Measurements from ENCODE around the gene ASPHD1.
A peak's percentile ranks its signal among the peaks of the same experiment; 100 is the strongest.
"Not testable (repeated sequence)": the region's sequence is repeated elsewhere in the genome, so short reads cannot be mapped to it uniquely, and the experiment has no call there.

ASPHD1 gene

DNA sequence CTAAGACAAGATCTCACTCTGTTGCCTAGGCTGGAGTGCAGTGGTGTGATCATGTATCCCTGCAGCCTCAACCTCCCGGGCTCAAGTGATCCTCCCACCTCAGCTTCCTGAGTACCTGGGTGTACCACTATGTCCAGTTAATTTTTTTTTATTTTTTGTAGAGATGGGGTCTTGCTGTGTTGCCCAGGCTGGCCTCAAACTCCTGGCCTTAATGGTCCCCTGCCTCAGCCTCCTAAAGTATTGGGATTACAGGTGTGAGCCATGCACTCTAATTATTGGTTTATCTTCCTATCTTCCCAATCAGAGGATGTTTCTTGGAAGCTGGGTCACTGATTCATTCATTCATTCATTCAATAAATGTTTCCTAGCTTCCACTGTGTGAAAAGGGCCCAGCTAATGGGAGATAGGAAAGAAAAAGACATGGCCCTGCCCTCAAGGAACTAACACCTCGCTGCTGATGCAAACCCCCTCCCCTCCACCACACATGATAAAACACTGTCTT is 8.5 kb downstream of the ASPHD1 start:
- DNase-seq (ENCODE audit: low spot score) = no peak

DNA sequence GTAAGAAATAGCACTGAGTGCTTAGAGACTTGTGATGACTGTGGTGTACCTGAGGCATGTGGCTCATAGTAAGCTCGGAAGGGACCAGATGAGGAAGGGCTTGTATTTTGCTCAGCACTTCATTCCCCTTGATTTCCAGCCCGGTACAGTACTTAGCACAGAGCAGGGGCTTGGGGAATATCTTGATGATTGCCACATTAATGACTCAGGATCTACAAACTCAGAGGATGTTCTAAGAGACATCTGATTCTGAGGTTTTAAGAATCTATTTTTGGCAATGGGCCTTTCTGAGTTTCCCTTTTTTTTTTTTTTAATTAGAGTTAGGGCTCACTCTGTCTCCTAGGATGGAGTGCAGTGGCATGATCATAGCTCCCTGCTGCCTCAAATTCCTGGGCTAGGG is 9.1 kb downstream of the ASPHD1 start:
- DNase-seq (ENCODE audit: low spot score) = no peak

DNA sequence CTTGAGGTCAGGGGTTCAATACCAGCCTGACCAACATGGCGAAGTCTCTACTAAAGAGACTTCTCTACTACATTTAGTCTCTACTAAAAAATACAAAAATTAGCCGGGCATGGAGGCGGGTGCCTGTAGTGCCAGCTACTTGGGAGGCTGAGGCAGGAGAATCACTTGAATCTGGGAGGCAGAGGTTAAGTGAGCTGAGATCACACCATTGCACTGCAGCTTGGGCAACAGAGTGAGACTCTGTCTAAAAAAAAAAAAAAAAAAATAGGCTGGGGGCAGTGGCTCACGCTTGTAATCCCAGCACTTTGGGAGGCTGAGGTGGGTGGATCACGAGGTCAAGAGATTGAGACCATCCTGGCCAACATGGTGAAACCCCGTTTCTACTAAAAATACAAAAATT is 9.6 kb downstream of the ASPHD1 start:
- DNase-seq (ENCODE audit: low spot score) = not testable (repeated sequence)

DNA sequence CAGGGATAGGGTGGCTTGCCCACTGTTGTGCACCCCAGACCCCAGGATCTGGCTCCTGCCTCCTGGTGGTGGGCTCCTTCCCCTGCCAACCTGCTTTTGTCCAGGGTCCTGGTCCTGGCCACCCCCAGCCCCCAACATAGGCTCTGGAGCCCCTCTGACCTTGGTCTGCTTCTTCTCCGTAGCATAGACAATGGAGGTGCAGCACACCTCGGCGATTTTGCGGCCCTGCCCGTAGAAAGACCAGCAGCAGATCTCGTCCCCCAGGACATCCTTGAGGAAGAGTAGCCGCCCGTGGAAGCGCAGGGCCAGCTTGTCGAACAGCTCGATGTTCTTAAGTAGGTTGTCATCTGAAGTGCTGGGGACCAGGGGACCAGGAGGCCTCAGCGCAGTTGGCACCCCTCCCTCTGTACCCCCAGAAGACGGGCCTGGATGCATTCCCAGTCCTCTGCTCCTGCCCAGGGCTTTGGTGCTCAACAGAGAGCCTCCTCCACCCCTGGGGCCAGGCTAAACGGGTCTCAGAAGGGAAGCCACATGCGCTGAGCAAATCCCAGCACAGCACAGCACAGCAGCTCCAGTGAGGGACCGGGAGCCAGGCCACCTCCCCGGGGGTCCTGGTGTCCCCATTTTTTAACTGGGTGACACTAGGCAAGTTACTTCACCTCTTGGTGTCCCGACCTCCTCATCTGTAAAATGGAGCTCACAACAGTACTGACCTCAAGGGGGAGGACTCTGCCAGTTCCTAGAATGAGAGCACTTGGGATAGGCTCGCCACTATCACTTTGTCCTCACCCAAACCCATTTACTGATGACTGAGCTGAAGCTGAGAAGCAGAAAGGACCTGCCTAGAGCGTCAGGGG is 10.8 kb downstream of the ASPHD1 start:
- no peak for DNase-seq (ENCODE audit: low spot score)

DNA sequence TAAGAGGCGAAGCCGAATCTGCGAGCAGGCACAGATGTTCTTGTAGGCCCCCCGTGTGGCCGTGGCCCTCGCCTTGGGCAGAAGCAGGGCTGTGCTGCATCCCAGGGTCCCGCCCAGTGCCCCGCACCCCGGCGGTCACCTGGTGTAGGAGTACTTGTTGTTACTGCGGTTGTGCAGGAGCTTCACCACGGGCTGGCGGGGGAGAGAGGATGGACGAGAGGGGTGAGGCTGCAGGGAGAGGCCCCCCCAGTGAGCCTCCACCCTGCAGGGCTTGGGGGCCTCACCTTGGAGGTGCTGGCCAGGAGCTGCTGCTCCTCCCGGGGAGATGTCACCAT is 11.4 kb downstream of the ASPHD1 start:
- no peak for DNase-seq (ENCODE audit: low spot score)

DNA sequence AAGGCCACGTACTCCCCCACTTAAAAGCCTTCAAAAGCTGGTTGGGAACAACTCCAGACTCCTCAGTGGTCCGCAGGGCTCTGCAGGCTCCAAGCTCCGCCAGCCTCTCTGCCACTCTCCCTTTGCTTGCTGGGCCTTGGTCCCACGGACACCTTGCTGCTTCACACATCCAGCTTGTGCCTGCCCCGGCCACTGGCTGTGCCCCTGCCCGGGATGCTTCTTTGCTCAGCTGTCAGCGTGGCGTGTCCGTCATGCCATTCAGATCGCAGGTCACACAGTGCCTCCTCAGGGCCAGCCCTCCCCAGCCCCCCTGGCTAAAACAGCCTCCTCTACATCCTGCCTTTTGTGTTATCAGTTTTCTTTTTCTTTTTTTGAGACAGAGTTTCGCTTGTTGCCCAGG is 11.8 kb downstream of the ASPHD1 start:
- no peak for DNase-seq (ENCODE audit: low spot score)

DNA sequence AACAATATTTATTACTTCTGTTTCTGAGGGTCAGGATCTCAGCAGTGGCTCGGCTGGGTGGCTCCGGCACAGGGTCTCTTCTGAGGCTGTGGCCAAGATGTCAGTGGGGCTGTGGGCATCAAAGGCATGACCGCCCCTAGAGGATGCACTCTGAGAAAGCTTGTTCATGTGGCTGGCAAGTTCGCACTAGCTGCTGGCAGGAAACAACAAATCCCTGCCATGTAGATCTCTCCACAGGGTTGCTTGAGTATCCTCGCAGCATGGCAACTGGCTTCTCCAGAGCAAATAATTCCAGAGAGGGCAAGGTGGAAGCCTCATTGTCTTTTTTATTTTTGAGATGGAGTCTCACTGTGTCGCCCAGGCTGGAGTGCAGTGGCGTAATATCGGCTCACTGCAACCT is 13.2 kb downstream of the ASPHD1 start:
- no peak for DNase-seq (ENCODE audit: low spot score)

DNA sequence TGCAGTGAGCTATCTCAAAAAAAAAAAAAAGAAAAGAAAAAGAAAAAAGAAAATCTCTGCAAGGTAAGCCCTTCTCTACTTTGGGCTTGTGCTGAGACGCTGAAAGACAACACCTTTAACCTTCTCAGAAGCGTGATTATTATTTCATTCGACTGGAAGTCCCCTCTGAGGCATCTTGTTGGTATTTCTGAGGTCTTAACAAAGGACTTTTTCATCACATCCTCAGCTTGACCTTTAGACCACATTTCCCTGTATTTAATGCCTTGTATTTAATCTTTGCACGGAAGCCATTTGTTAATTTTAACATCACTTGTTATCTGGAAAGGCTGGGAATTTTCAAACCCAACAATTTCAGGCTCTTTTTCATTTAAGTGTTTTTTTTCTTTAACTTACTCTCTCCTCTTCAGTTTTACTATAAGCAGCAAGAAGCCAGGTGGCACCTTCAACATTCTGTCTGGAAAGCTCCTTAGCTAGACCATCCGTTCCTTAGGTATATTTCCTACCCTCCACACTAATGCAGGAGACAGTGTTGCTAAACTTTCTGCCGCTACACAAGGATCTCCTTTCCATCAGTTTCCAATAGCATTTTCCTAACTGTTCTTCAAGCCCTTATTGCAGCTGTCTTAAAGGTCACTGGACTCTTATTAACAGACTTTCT is 15.4 kb downstream of the ASPHD1 start:
- DNase-seq (ENCODE audit: low spot score) = no peak

DNA sequence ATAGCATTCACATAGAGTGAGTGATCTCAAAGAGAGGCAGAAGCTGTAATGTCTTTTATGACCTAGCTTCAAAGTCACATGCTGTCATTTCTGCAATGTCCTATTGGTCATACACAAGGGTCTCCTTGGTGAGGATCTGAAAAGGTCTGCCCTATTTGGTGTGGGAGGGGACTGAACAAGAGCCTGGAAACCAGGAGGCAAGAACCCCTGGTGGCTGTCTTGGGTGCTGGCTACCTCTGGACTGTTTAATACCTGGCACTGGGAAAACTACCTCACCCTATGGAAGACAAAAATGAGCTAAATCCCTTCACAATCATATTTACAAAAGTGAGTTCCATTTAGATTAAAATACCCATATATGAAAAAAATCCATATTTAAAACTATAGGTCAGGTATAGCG is 16.7 kb downstream of the ASPHD1 start:
- no peak for DNase-seq (ENCODE audit: low spot score)

DNA sequence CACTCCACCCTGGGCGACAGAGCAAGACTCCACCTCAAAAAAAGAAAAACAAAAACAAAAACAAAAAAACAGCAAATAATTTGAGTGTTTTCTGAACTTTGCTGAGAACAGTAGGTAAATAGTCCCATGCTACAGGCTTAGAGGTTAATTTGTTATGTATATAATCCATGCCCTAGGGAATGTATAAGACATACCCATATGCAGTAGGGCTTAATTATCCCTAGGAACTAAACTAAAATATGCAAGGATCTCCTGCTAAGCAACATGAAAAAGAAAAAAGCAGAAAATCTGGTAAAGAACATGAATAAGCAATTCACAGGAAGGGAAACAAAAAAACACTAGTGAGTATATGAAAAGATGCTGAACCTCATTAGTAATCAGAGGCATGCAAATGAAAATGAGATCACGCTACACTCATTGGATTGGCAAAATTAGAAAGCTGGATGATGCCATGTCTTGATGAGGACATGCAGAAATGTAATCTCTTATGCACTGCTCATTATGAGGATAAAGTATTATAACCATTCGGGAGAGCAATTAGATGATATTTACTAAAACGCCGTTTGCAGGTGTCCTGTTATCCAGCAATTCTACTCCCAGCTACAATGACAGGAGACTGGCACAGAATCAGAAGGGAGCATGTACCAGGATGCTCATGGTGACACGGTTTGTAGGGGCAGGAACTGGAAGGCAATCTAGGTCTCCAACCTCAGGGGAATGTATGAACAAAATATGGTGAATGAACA is 20.2 kb downstream of the ASPHD1 start:
- no peak for DNase-seq (ENCODE audit: low spot score)

DNA sequence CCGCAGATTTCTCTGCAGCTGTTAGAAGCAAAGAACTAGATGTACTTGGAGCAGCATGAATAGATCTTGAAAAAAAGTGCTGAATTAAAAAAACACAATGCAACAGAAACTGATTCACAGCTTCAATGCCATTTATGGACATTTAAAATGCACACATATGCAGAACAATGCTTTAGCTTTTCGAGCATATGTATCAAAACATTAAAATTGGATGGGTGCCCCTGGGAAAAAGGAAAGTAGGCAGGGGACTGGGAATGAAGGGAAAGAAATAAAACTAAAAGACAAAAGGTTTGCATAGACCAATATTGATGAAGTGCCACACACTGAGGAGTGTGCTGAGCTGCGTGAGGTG is 20.7 kb downstream of the ASPHD1 start:
- no peak for DNase-seq (ENCODE audit: low spot score)

DNA sequence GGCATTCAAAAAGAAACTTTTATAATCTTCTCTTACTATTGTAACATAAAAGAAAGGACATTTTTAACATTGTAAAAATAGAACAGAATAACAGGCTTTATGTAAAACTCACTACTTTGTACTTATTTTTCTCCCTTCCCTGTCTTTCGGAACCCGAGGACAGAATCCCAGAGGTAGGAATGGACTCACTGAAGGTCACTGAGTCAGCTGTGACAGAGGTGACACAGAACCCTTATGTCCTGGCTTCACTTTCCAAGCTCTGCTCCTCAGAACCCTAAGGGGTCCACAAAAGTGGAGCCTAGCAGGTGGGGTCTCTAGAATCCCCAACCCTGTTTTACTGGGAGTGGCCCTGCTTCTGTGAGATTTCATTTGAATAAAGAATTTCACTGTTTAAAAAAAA is 22.0 kb downstream of the ASPHD1 start:
- DNase-seq (ENCODE audit: low spot score) = no peak

DNA sequence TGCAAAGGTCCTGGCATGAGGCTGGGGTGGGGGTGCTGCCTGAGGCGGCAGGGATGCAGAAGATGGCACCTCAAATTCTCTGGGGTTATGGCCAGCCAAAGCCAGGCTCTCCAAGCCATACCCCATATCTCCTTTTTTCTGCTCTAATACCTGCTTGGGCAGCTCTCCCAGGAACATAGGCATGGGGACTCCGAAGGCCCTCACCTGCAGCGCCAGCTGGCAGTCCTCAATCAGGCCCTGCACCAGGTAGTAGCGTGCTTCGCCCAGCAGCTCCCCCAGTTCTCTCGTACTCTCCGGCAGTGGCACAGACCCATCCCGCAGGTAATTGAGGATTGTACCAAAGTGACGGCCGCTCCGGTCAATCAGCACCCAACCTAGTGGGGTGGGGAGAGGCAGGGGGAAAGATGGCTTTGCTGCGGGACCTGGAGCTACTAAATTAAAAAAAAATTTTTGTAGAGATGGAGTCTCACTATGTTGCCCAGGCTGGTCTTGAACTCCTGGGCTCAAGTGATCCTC is 22.8 kb downstream of the ASPHD1 start:
- no peak for DNase-seq (ENCODE audit: low spot score)

DNA sequence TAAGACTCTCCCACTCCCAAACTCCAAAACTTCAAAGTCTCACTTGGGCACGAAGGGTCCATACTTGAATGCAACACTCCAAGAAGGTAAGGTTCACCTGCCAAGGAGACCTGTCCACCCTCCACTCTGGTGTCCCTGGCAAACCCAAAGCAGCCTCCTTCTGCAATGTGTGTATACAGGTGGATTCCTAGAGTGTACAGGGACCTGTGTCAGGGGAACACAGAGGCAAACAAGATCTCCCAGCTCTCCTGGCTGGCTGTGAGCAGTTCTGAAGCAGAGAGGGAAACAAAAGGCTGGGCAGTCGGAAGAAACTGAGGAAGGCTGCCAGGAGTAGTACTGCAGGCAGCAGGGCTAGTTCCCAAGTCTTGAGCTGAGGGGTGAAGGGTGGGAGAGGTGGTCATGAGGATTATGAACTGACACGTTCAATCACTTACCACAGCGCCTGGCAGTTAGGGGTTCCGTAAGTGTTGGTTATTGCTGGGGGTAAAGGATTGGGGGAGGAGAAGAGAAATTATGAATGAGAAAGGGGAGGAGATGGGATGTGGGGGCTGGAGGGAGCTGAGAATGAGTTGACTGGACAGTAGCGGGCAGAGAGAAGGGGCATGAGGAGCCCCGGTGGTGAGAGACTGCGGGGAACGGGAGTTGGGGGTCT is 24.9 kb downstream of the ASPHD1 start:
- DNase-seq (ENCODE audit: low spot score) = no peak

DNA sequence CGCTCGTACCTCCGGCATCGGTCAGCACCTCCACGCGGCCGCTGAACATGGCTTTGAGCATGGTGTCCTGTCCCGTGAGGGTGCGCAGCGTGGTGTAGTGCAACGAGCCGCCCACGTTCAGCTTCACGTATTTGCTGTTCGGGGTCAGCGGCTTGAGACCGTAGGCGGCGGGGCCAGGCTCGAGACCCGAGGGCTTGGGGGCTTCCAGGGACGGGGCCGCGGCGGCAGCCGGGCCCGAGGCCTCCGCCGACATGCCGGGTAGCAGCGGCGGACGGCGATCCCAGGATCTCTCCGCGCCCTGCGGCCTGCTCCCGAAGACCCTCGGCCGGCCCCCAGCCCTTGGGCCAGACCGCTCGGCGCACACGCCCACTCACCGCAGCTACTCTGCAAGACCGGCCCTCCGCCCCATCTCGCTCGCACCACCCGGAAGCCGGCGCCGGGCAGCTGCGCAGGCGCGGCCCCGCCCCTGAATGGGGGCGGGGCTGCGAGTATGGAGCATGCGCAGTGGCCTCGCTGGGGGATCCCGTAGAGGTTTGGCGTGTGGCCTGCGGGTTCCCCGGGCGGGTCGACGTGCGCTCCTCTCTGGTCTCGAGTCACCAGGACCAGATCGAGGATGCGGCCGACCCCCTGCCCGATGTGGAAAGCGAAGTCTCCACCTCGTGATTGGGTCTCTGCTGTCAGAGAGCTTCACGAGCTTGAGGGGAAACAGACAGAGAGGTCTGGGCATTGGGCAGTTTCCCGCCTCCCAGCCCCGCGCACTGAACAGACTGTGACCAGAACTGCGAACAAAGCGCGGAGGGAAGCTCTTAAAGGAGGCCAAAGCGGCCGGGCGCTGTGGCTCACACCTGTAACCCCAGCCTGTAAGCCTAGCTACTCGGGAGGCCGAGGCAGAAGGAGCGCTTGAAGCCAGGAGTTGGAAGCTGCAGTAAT is 25.8 kb downstream of the ASPHD1 start, which contains the start of gene KCTD13:
Gene KCTD13, minus strand, starts transcription at position 446 of the 930 bp plus-strand sequence. Its CDS starts 193 bp downstream, at position 253.
- DNase-seq (ENCODE audit: low spot score) = peak; percentile 94

DNA sequence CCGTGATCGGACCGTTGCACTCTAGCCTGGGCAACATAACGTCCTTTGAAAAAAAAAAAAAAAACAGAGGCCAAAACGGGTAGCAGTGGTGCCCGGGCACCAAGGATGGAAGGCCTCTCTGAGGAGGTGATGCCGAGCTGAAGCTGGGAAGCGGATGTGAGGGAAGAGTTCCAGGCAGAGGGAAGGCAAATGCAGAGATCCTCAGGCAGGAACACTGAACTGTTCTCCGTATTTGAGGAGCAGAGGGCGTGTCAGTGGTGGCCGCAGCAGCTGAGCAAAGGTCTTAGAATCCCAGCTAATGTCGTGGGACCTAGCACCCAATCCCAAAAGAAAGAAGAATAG is 26.4 kb downstream of the ASPHD1 start:
- DNase-seq (ENCODE audit: low spot score) = no peak

DNA sequence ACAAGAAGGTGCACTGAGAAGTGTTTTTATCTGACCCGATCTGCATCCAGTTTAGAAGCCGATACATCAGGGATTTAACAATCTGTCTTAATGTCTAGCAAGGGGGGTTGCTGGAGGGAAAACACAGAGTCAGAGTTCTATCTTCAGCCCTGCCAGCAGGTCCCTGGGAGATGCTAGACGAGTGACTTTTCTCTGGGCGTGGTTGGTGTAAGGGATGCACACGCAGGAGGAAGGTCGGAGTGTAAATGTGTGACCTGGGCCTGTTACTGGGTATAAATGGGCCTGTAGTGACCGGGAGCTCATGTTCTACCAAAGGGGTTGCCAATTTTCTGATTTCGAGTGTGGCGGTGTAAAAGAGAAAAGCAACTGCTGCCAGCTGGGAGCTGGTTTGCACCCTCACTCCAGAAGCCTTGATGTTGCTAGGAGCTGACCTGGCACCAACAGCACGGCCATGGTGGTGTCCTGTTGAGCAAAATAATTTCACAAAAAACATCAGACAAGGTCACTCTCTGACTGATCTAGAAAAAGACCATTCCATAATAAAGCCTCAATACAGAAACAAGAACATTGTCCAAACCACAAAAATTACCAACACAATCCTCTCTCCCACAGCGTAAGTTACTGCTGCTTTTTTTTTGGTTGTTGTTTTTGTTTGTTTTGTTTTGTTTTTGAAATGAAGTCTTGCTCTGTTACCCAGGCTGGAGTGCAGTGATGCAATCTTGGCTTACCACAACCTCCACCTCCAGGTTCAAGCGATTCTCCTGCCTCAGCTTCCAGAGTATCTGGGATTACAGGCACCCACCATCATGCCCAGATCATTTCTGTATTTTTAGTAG is 27.0 kb downstream of the ASPHD1 start:
- DNase-seq (ENCODE audit: low spot score) = no peak

DNA sequence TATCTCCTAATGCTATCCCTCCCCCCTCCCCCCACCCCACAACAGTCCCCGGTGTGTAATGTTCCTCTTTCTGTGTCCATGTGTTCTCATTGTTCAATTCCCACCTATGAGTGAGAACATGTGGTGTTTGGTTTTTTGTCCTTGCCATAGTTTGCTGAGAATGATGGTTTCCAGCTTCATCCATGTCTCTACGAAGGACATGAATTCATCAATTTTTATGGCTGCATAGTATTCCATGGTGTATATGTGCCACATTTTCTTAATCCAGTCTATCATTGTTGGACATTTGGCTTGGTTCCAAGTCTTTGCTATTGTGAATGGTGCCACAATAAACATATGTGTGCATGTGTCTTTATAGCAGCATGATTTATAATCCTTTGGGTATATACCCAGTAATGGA is 31.5 kb downstream of the ASPHD1 start:
- not testable (repeated sequence) for DNase-seq (ENCODE audit: low spot score)

DNA sequence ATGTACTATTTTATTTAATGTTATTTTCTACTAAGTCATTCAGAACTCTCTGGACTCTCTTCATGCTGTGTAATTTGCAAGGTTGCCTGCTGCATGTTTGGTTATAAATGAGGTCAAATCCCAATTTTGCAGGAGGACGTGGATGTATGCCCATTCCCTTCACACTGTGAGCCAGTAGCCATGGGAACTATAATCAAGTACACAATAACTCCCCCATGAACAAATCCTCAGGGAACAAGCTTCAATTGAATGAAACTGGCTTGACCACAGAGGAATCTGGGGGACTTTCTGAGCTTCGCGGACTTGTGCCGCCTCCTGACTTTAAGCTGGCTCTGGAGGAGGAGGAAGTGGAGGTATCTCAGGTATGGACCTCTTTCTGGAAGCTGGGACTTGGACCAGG is 40.4 kb downstream of the ASPHD1 start:
- DNase-seq (ENCODE audit: low spot score) = no peak

All from hematopoietic multipotent progenitor cell treated with erythropoietin and hydrocortisone succinate and interleukin-3 and kit ligand, for 17 days (in vitro differentiated cells).